Left lung (tissue), 10 donors: ENCODE data around the gene OTOA. TPM values are rescaled to one million over a fixed set of nuclear protein-coding genes. Genes with fewer than 3 reads are reported as not detected.
"Not testable (repeated sequence)": the region's sequence is repeated elsewhere in the genome, so short reads cannot be mapped to it uniquely, and the experiment has no call there.

ENCODE experiments used
- ATAC-seq: fragments of 200-7000 bp; cut with Tn5 transposase; one replicate; pipeline ENCODE4 v1.9.1; 2020; ENCODE audit warnings: moderate library complexity
- DNase-seq, 4 donors: peaks; one replicate each; pipeline ENCODE4 v3.0.0-alpha.2; 2013 to 2020
- H3K27ac ChIP-seq, 2 donors: fragments of 200-600 bp; sonication (generic) in 1 of 2; one replicate each; pipeline versions ENCODE4 v1.5.0 to v1.8.0; 2020 to 2021
- H3K27me3 ChIP-seq, 2 donors: fragments of 200-600 bp; sonication (generic) in 1 of 2; one replicate each; pipeline versions ENCODE4 v1.5.0 to v1.8.0; 2020 to 2021
- H3K36me3 ChIP-seq, 2 donors: fragments of 200-600 bp; sonication (generic) in 1 of 2; one replicate each; pipeline versions ENCODE4 v1.5.0 to v1.8.0; 2020 to 2021
- H3K4me1 ChIP-seq, 2 donors: fragments of 200-600 bp; one replicate each; pipeline ENCODE4 v1.8.0; 2021
- H3K4me3 ChIP-seq, 2 donors: fragments of 200-600 bp; sonication (generic) in 1 of 2; one replicate each; pipeline versions ENCODE4 v1.5.0 to v1.8.0; 2020 to 2021; ENCODE audit warnings: mild to moderate bottlenecking in 1 of 2
- H3K9me3 ChIP-seq, 2 donors: fragments of 200-600 bp; sonication (generic) in 1 of 2; one replicate each; pipeline versions ENCODE4 v1.5.0 to v1.8.0; 2020 to 2021
- CTCF ChIP-seq, 2 donors: fragments of 200-600 bp; sonication (generic) in 1 of 2; IDR thresholded peaks; one replicate each; pipeline versions ENCODE4 v1.5.0 to v1.8.0; 2021; ENCODE audit warnings: antibody characterized with exemption in 2 of 2
- intact Hi-C, 2 donors: fragments of 100-400 bp; cut with DNase I; formaldehyde crosslinking; loops; one replicate each; pipeline versions ENCODE4 v1.11.2 to v1.14.2; 2022
- polyA plus RNA-seq, 6 donors: library from polyadenylated mRNA; unstranded; fragments of 120-200 nt; gene quantifications; one replicate each; pipeline ENCODE4 v1.2.1, GENCODE V29; 2013; ENCODE audit not compliant: insufficient read length in 6 of 6
- total RNA-seq, 2 donors: library from RNA; stranded (reverse); fragmentation: NEBNext Ultra II Directional; extraction: Animal tissue kit (Norgen Biotek cat#: 25700); gene quantifications; one replicate each; pipeline ENCODE4 v1.2.1, GENCODE V29; 2021
- donor health status: DM: no; HTN: yes; CAD: no.
- donor health status: DM: no; HTN: no; CAD: no.

OTOA gene
- total and polyA plus RNA-seq, 8 donors = 0.06 to 1.1 (median 0.10) TPM; not detected in 1

- Histone ChIP-seq H3K27ac (peak overlapping the region; percentile 49 to 78), H3K4me1 (peaks cover 6 to 88% of the 10 kb centered on the region in 2 donors), H3K4me3 (peak overlapping the region in 1 of 2 donors; percentile 33), H3K36me3 (peaks cover 0 to 65% of the 10 kb centered on the region in 2 donors), H3K27me3 (no peaks in the 10 kb centered on the region), H3K9me3 (no peaks in the 10 kb centered on the region)
- TF ChIP-seq CTCF (IDR thresholded peaks at IDR 0.05) = no peak
- no peak for DNase-seq
- intact Hi-C loops = no loop called here
- ATAC-seq = no peak
Measured at GRCh38 chr16:21646091-21646490, 17.7 kb upstream of the OTOA start.

- Histone ChIP-seq H3K4me3 (no peak overlapping the region), H3K9me3 (no peaks in the 10 kb centered on the region), H3K27ac (peak overlapping the region in 1 of 2 donors; percentile 78), H3K27me3 (no peaks in the 10 kb centered on the region), H3K36me3 (peaks cover 0 to 56% of the 10 kb centered on the region in 2 donors), H3K4me1 (peaks cover 6 to 81% of the 10 kb centered on the region in 2 donors)
- intact Hi-C loops = no loop called here
- DNase-seq (no peak), ATAC-seq (peak; percentile 14)
- no peak for TF ChIP-seq CTCF (IDR thresholded peaks at IDR 0.05)
Measured at GRCh38 chr16:21646721-21647561, 16.8 kb upstream of the OTOA start.

GRCh38 chr16:21647562-21648164 lies 16.1 kb upstream of the OTOA start:
- ATAC-seq (no peak), DNase-seq (no peak)

GRCh38 chr16:21649826-21650406 lies 13.9 kb upstream of the OTOA start:
- peaks cover 6 to 74% of the 10 kb centered on the region in 2 donors for H3K4me1 ChIP-seq
- not testable (repeated sequence) for H3K9me3 ChIP-seq, DNase-seq, H3K27me3 ChIP-seq
- intact Hi-C loops = loop anchor here in 1 of 2 donors (10.0 kb wide), 1 partner anchor 55 kb away; no protein-coding TSS in a partner anchor
- H3K4me3 ChIP-seq = peak overlapping the region in 1 of 2 donors; percentile 56
- ATAC-seq = peak; percentile 11
- peaks cover 0 to 36% of the 10 kb centered on the region in 2 donors for H3K36me3 ChIP-seq
- peak overlapping the region in 1 of 2 donors; percentile 88 for H3K27ac ChIP-seq

More at GRCh38 chr16:21647562-21648164, 16.1 kb upstream of the OTOA start:
- Histone ChIP-seq H3K27ac (peak overlapping the region in 1 of 2 donors; percentile 78), H3K27me3 (no peaks in the 10 kb centered on the region), H3K36me3 (peaks cover 0 to 49% of the 10 kb centered on the region in 2 donors), H3K4me1 (peaks cover 6 to 76% of the 10 kb centered on the region in 2 donors), H3K4me3 (no peak overlapping the region), H3K9me3 (no peaks in the 10 kb centered on the region)
- no peak for TF ChIP-seq CTCF (IDR thresholded peaks at IDR 0.05)
- intact Hi-C loops = no loop called here

GRCh38 chr16:21650521-21650920 lies 13.2 kb upstream of the OTOA start:
- intact Hi-C loops = loop anchor here in 1 of 2 donors (10.0 kb wide), 1 partner anchor 54 kb away; no protein-coding TSS in a partner anchor
- Histone ChIP-seq H3K27ac (peak overlapping the region in 1 of 2 donors; percentile 88), H3K4me3 (peak overlapping the region in 1 of 2 donors; percentile 56), H3K9me3 (no peaks in the 10 kb centered on the region), H3K4me1 (peaks cover 6 to 69% of the 10 kb centered on the region in 2 donors), H3K27me3 (no peaks in the 10 kb centered on the region), H3K36me3 (peaks cover 0 to 39% of the 10 kb centered on the region in 2 donors)
- ATAC-seq (peak; percentile 47), DNase-seq (no peak)
- TF ChIP-seq CTCF (IDR thresholded peaks at IDR 0.05) = no peak
